RWPE1 (cell line): ENCODE data around the gene PCDH7.

Experiments used
- CTCF ChIA-PET: fragments of 350-600 bp; sonication (Branson Sonifier 250); formaldehyde crosslinking; extraction: SDS; loops from one replicate; lab custom pipeline; 2021; lab: Yijun Ruan, JAX
- POLR2A ChIA-PET: fragments of 400-600 bp; formaldehyde crosslinking; extraction: SDS; loops from one replicate; lab custom pipeline; 2020; ENCODE audit warnings: antibody characterized with exemption; ENCODE audit not compliant: low non-redundant PET; lab: Yijun Ruan, JAX
- DNase-seq: peaks from one replicate; pipeline ENCODE4 v3.0.0; 2012; ENCODE audit warnings: low spot score
- H3K27ac ChIP-seq: fragments of 450-650 bp; 2 replicates; pipeline ENCODE4 v1.5.1; 2017
- CTCF ChIP-seq: fragments of 450-650 bp; conservative IDR thresholded peaks from 2 replicates; pipeline ENCODE4 v1.5.1; 2017; ENCODE audit warnings: low read depth, mild to moderate bottlenecking

PCDH7 gene

GRCh38 chr4:30717208-30718020 is 2.8 kb upstream of the PCDH7 start:
- ChIA-PET CTCF (no interaction called here), POLR2A (no interaction called here)
- peak; percentile 51 for DNase-seq
- no peak for TF ChIP-seq CTCF
- peak overlapping the region; percentile 88 for H3K27ac ChIP-seq

- DNase-seq, result peak; percentile 24
- POLR2A ChIA-PET, result no interaction called here
- CTCF ChIA-PET, result interaction anchor here (0.7 kb wide), 1 partner anchor 327 kb away, joined by 3 read pairs; no protein-coding TSS in a partner anchor
- TF ChIP-seq CTCF, result no peak
- H3K27ac ChIP-seq, result peak overlapping the region; percentile 88
Measured at GRCh38 chr4:30718021-30718542, 2.1 kb upstream of the PCDH7 start.

- peak overlapping the region; percentile 88 for H3K27ac ChIP-seq
- ChIA-PET CTCF (interaction anchor here (0.6 to 0.7 kb wide), 2 partner anchors 326 to 482 kb away, joined by 3 to 5 read pairs; no protein-coding TSS in a partner anchor), POLR2A (no interaction called here)
- peak; percentile 20 for DNase-seq
- peak; percentile 45 for TF ChIP-seq CTCF
Measured at GRCh38 chr4:30718641-30719453, 1.3 kb upstream of the PCDH7 start.

GRCh38 chr4:30719454-30720020 is 632 bp upstream of the PCDH7 start:
- POLR2A ChIA-PET, result no interaction called here
- H3K27ac ChIP-seq, result peak overlapping the region; percentile 84
- TF ChIP-seq CTCF, result no peak
- CTCF ChIA-PET, result interaction anchor here (0.6 to 0.7 kb wide), 4 partner anchors 9 to 846 kb away, joined by 4 to 6 read pairs (median 5); no protein-coding TSS in a partner anchor
- peak; percentile 59 for DNase-seq

- POLR2A ChIA-PET, result no interaction called here
- TF ChIP-seq CTCF, result no peak
- H3K27ac ChIP-seq, result peak overlapping the region; percentile 84
- CTCF ChIA-PET, result interaction anchor here (0.7 to 1.0 kb wide), 3 partner anchors 240 to 845 kb away, joined by 3 to 6 read pairs (median 4); no protein-coding TSS in a partner anchor
- DNase-seq, result peak; percentile 13
Measured at GRCh38 chr4:30720661-30721184, 554 bp downstream of the PCDH7 start.
